Measurements from ENCODE around the gene ARF3. TPM values are rescaled to one million over a fixed set of nuclear protein-coding genes. Genes with fewer than 3 reads are reported as not detected.

The ARF3 gene
- total RNA-seq, 1 experiment from 2014 or later, result 166 TPM

DNA sequence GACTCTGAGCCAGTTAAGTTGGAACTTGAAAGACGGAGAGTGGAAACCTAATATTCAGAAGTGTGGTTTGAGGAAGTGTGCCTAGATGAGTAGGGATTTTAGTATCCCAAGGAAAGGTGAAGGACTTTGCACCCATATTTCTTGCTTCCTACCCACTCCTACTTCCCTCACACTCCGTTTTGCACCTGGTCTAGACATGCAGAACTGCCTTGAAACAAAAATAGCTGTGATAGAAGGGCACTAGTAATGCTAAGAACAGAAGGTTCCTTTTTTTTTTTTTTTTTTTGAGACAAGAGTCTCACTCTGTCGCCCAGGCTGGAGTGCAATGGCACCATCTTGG is 732 bp upstream of the ARF3 start (continued):
- no peak for TF ChIP-seq YY1 (IDR thresholded peaks at IDR 0.05; ENCODE audit: extremely low read depth, insufficient replicate concordance, low read depth, low read length)

GRCh38 chr12:48956279-48957140 is 777 bp downstream of the ARF3 start:
- Histone ChIP-seq H2AFZ (ENCODE audit: low read depth, low read length, poor library complexity, severe bottlenecking) (no peak overlapping the region), H3K9ac (ENCODE audit: low read length) (peak overlapping the region; percentile 76), H3K36me3 (ENCODE audit: control insufficient read depth in 1 of 2, insufficient read depth in 2 of 2, low read length in 2 of 2) (peaks cover 14 to 32% of the 10 kb centered on the region in 2 experiments), H3K27ac (ENCODE audit: low read depth, low read length) (peak overlapping the region; percentile 94), H3K79me2 (ENCODE audit: insufficient read depth, low read length) (peaks cover 55% of the 10 kb centered on the region), H3K27me3 (ENCODE audit: insufficient read depth, low read length) (no peaks in the 10 kb centered on the region), H4K20me1 (ENCODE audit: insufficient read depth) (peaks cover 13% of the 10 kb centered on the region; the same call in 1 of the 2 replicates), H3K4me2 (ENCODE audit: low read length) (peak overlapping the region; percentile 82), H3K9me2 (ENCODE audit: insufficient read depth) (no peaks in the 10 kb centered on the region), H3K4me1 (ENCODE audit: control insufficient read depth in 1 of 2, insufficient read depth in 2 of 2, low read length in 2 of 2) (peaks cover 3 to 18% of the 10 kb centered on the region in 2 experiments), H3K4me3 (replicated peaks in 1 of 2; ENCODE audit: low read depth in 1 of 2, low read length in 2 of 2) (peak overlapping the region; percentile 94 to 95), H3K9me3 (ENCODE audit: control insufficient read depth in 1 of 2, insufficient read depth in 1 of 2, low read depth in 1 of 2, low read length in 2 of 2) (no peaks in the 10 kb centered on the region)
- POLR2A ChIA-PET, result interaction anchor here (0.9 to 1.8 kb wide), 3 partner anchors 8 to 91 kb away, joined by 4 to 11 read pairs (median 6); partner anchors contain the start of gene RND1
- BruUV-seq (replicated peaks), result no TSS peak
- RAD21 ChIA-PET (ENCODE audit: low non-redundant PET in 1 of 2, low total read pairs in 2 of 2, uncharacterized antibody in 2 of 2, unreplicated experiment in 2 of 2), result interaction anchor here in 1 of 2 experiments (0.6 to 0.9 kb wide), 2 partner anchors 32 to 60 kb away, joined by 3 to 7 read pairs; no protein-coding TSS in a partner anchor
- intact Hi-C loops (cut with micrococcal nuclease), result no loop called here
- DNase-seq (ENCODE audit: low read depth, low spot score) (peak; percentile 93), ATAC-seq (peak; percentile 80)
- CTCF ChIA-PET, result interaction anchor here (0.8 to 2.8 kb wide), 6 partner anchors 20 to 141 kb away, joined by 3 to 18 read pairs (median 5); partner anchors contain the start of gene WNT1
- TF ChIP-seq ELF1 (IDR thresholded peaks at IDR 0.05; ENCODE audit: borderline replicate concordance, low read depth), result peak; percentile 41; the same call in 1 of the 2 replicates
- TF ChIP-seq ZBTB33 (IDR thresholded peaks at IDR 0.05; ENCODE audit: extremely low read depth, insufficient replicate concordance, low read length), result no peak
- peak; percentile 13 for TF ChIP-seq YY1 (IDR thresholded peaks at IDR 0.05; ENCODE audit: extremely low read depth, insufficient replicate concordance, low read depth, low read length)
- TF ChIP-seq FOSL1 (IDR thresholded peaks at IDR 0.05; ENCODE audit: low read depth), result no peak
- TF ChIP-seq ZNF274 (IDR thresholded peaks at IDR 0.05; ENCODE audit: low read depth, low read length), result no peak
- no peak for TF ChIP-seq EZH2 (IDR thresholded peaks at IDR 0.05)
- no peak; the same call in 1 of the 2 replicates for TF ChIP-seq POLR2AphosphoS5 (IDR thresholded peaks at IDR 0.05; ENCODE audit: low read depth, low read length)
- TF ChIP-seq TCF7L2 (IDR thresholded peaks at IDR 0.05; ENCODE audit: borderline replicate concordance, extremely low read depth, insufficient read depth, insufficient read length), result no peak
- TF ChIP-seq ZFX (IDR thresholded peaks at IDR 0.05), result no peak
- peak; percentile 81 for TF ChIP-seq EGR1 (IDR thresholded peaks at IDR 0.05; ENCODE audit: low read depth)
- TF ChIP-seq, protein P1, sequence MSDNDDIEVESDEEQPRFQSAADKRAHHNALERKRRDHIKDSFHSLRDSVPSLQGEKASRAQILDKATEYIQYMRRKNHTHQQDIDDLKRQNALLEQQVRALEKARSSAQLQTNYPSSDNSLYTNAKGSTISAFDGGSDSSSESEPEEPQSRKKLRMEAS (IDR thresholded peaks at IDR 0.05), result peak; percentile 45; the same call in 1 of the 2 replicates
- no peak for TF ChIP-seq SIN3A (IDR thresholded peaks at IDR 0.05; ENCODE audit: low read depth)
- no peak for TF ChIP-seq RAD21 (IDR thresholded peaks at IDR 0.05; ENCODE audit: low read depth)
- no peak for TF ChIP-seq CBX3 (IDR thresholded peaks at IDR 0.05; ENCODE audit: low read depth)
- no peak for TF ChIP-seq SRF (IDR thresholded peaks at IDR 0.05; ENCODE audit: low read depth)
- no peak for TF ChIP-seq EZH2phosphoT487 (IDR thresholded peaks at IDR 0.05; ENCODE audit: borderline replicate concordance)
- no peak for TF ChIP-seq JUND (IDR thresholded peaks at IDR 0.05)
- no peak for TF ChIP-seq REST (IDR thresholded peaks at IDR 0.05; ENCODE audit: low read depth)
- TF ChIP-seq SP1 (IDR thresholded peaks at IDR 0.05; ENCODE audit: low read depth), result peak; percentile 42

Data from HCT116 (cell line).